SK-N-MC (cell line): ENCODE data around the gene FBXO22.
"Not testable (repeated sequence)": the region's sequence is repeated elsewhere in the genome, so short reads cannot be mapped to it uniquely, and the experiment has no call there.

Experiments used
- DNase-seq: peaks from one replicate; pipeline ENCODE4 v3.0.0-alpha.2; 2011; ENCODE audit warnings: low read depth, low spot score
- H3K27ac ChIP-seq: fragments of 200-600 bp; sonication (generic); 2 replicates; pipeline ENCODE4 v1.5.1; 2016; ENCODE audit warnings: mixed run types
- H3K36me3 ChIP-seq: fragments of 200-600 bp; sonication (generic); 2 replicates; pipeline ENCODE4 v1.6.1; 2017; ENCODE audit warnings: antibody characterized with exemption, low read length, mixed read lengths; ENCODE audit not compliant: insufficient read depth
- H3K4me3 ChIP-seq: fragments of 200-600 bp; sonication (generic); 2 replicates; pipeline ENCODE4 v1.5.1; 2016
- H3K9ac ChIP-seq: fragments of 200-600 bp; sonication (generic); 2 replicates; pipeline ENCODE4 v1.8.0; 2017; ENCODE audit warnings: mixed run types, mixed read lengths; ENCODE audit not compliant: insufficient read length
- H3K9me3 ChIP-seq: fragments of 200-600 bp; sonication (generic); 2 replicates; pipeline ENCODE4 v1.6.1; 2017; ENCODE audit warnings: low read depth, mild to moderate bottlenecking, antibody characterized with exemption, low read length, moderate library complexity, mixed read lengths
- EZH2 ChIP-seq: fragments of 200-600 bp; sonication (generic); IDR thresholded peaks from one replicate; pipeline ENCODE4 v1.6.1; 2017; ENCODE audit warnings: antibody characterized with exemption
- FOXP2 ChIP-seq: optimal IDR thresholded peaks from 2 replicates; pipeline ENCODE3; 2011; ENCODE audit warnings: mild to moderate bottlenecking, moderate library complexity; ENCODE audit not compliant: insufficient read depth; ENCODE audit errors: extremely low read length, control extremely low read depth
- POLR2AphosphoS5 ChIP-seq: IDR thresholded peaks from 2 replicates; pipeline ENCODE4 v1.6.1; 2012; ENCODE audit warnings: mild to moderate bottlenecking, low read depth, low read length, borderline replicate concordance

The FBXO22 gene

GRCh38 chr15:75903331-75904239 lies at the start of gene FBXO22:
Gene FBXO22 (plus strand): TSS chr15:75903878. CDS start chr15:75903964, 86 bp downstream.
- peak; percentile 26 for DNase-seq
- no peaks in the 10 kb centered on the region for H3K9me3 ChIP-seq
- H3K4me3 ChIP-seq = peak within 1 kb of the TSS; percentile 97
- peak within 1 kb of the TSS; percentile 93 for H3K9ac ChIP-seq
- peaks cover 22% of the 10 kb centered on the region for H3K36me3 ChIP-seq
- peak within 1 kb of the TSS; percentile 88 for H3K27ac ChIP-seq
- TF ChIP-seq POLR2AphosphoS5 (peak; percentile 96), EZH2 (no peak), FOXP2 (no peak)

GRCh38 chr15:75857886-75858285 lies 45.8 kb upstream of the FBXO22 start:
- H3K9me3 ChIP-seq = no peaks in the 10 kb centered on the region
- DNase-seq = no peak
- no peak overlapping the region for H3K27ac ChIP-seq
- H3K4me3 ChIP-seq = no peak overlapping the region
- H3K36me3 ChIP-seq = no peaks in the 10 kb centered on the region; the same call in 1 of the 2 replicates
- H3K9ac ChIP-seq = no peak overlapping the region
- TF ChIP-seq EZH2 (no peak), FOXP2 (no peak), POLR2AphosphoS5 (no peak)

GRCh38 chr15:75861750-75862402 lies 41.8 kb upstream of the FBXO22 start:
- Histone ChIP-seq H3K27ac (no peak overlapping the region), H3K9ac (no peak overlapping the region), H3K4me3 (no peak overlapping the region), H3K36me3 (no peaks in the 10 kb centered on the region; the same call in 1 of the 2 replicates), H3K9me3 (no peaks in the 10 kb centered on the region)
- TF ChIP-seq FOXP2 = no peak
- DNase-seq = no peak

GRCh38 chr15:75862796-75863195 lies 40.9 kb upstream of the FBXO22 start:
- DNase-seq = no peak
- Histone ChIP-seq H3K9ac (no peak overlapping the region), H3K4me3 (no peak overlapping the region), H3K36me3 (no peaks in the 10 kb centered on the region; the same call in 1 of the 2 replicates), H3K27ac (no peak overlapping the region), H3K9me3 (no peaks in the 10 kb centered on the region)
- no peak for TF ChIP-seq POLR2AphosphoS5
- no peak for TF ChIP-seq FOXP2
- no peak for TF ChIP-seq EZH2

GRCh38 chr15:75864213-75865059 lies 39.2 kb upstream of the FBXO22 start:
- peak overlapping the region; percentile 74 for H3K27ac ChIP-seq
- peak; percentile 26 for DNase-seq
- H3K9me3 ChIP-seq = no peaks in the 10 kb centered on the region
- TF ChIP-seq FOXP2 = no peak
- no peak for TF ChIP-seq EZH2
- TF ChIP-seq POLR2AphosphoS5 = no peak
- peak overlapping the region; percentile 53 for H3K9ac ChIP-seq
- peak overlapping the region; percentile 19 for H3K4me3 ChIP-seq
- no peaks in the 10 kb centered on the region; the same call in 1 of the 2 replicates for H3K36me3 ChIP-seq

GRCh38 chr15:75866045-75866444 lies 37.6 kb upstream of the FBXO22 start:
- not testable (repeated sequence) for H3K9ac ChIP-seq, H3K27ac ChIP-seq, H3K9me3 ChIP-seq, H3K36me3 ChIP-seq, H3K4me3 ChIP-seq, DNase-seq

- no peak overlapping the region for H3K9ac ChIP-seq
- no peaks in the 10 kb centered on the region for H3K9me3 ChIP-seq
- DNase-seq = no peak
- no peak overlapping the region for H3K4me3 ChIP-seq
- H3K27ac ChIP-seq = no peak overlapping the region
- peaks cover 6% of the 10 kb centered on the region; the same call in 1 of the 2 replicates for H3K36me3 ChIP-seq
- TF ChIP-seq EZH2 = no peak
- TF ChIP-seq FOXP2 = no peak
- TF ChIP-seq POLR2AphosphoS5 = no peak
These were observed 36.8 kb upstream of the FBXO22 start for GRCh38 chr15:75866916-75867315.

- Histone ChIP-seq H3K36me3 (peaks cover 6% of the 10 kb centered on the region; the same call in 1 of the 2 replicates), H3K9ac (no peak overlapping the region), H3K4me3 (no peak overlapping the region), H3K27ac (no peak overlapping the region), H3K9me3 (no peaks in the 10 kb centered on the region)
- DNase-seq = no peak
- TF ChIP-seq EZH2 = no peak
- TF ChIP-seq FOXP2 = no peak
- TF ChIP-seq POLR2AphosphoS5 = no peak
These were observed 36.2 kb upstream of the FBXO22 start for GRCh38 chr15:75867449-75867848.
